NCI-H748 (cell line): ENCODE measurements around the gene ACTL10.
A peak's percentile ranks its signal among the peaks of the same experiment; 100 is the strongest.
"Not testable (repeated sequence)": the region's sequence is repeated elsewhere in the genome, so short reads cannot be mapped to it uniquely, and the experiment has no call there.

Experiments
- DNase-seq: peaks from one replicate; lab custom pipeline; 2025; ENCODE audit not compliant: unreplicated experiment; lab: John Stamatoyannopoulos, UW

The ACTL10 gene

DNA sequence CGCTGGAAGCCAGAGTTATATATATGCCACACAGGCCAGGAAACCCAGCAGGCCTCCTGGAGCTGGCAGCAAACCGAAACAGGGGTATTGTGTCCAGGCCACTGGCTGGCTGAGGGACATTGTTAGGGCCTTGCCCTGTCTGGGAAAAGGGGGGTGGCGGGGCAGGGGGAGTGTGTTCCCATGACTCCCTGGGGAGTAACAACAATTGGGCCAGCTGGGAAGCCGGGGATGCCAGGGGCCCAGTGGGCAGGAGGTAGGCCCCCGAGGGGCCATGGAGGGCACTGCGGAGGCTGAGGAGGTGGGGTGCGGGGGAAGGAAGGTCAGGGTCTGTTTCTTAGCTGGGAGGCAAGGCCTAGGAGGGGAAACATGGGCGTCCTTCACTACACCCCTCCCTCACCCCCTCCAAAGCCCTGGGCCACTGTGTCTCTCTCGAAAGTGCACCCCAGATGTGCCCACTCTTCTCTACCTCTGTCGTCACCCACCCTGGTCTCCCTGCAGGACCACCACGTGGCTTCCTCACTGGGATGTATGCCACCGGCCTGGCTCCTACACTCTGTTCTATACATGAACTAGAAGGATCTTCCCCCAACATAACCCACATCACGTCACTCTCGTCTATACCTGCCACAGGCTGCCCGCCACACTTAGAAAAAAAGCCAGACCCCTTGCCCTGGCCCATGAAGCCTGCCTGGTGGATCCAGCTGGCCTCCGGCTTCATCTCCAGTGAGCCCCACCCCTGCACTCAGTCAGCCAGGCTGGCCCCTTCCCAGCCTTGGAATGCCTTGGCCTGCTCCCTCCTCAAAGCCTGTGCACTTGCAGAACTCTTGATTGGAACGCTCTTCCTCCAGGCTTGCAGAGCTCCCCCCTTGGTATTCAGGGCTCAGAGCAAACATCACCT is 27.2 kb downstream of the ACTL10 start:
- DNase-seq: no peak

DNA sequence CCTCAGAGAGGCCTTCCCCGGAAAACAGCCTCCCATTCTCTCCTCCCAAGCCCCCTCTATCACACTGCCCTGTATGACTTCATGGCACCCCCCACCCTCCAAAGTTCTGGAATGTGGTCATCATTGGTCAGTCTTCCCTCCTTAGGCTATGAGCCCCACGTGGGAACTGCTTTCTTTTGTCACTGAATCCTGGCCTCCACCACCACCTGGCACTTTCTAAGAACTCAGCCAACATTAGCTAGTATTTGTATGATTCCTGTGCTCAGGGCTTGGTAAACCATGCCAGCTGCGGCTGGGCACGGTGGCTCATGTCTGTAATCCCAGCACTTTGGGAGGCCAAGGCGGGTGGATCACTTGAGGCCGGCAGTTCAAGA is 27.9 kb downstream of the ACTL10 start:
- no peak for DNase-seq

DNA sequence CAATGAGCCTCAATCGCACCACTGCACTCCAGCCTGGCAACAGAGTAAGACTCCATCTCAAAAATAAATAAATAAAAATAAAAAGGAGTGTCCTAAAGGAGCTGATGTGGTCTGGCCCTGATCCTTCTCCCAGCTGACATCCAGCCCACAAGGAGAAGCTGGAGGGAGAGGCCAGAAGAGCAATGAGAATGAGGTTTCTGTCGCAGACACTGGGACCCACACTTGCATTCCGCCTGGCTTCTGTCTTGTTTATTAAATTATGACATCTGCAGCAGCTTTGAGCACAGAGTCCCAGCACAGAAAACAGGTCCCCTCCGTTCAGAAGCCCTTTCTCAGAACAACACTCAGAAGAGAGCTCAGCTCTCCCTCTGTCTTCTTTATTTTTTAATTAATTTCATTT is 29.7 kb downstream of the ACTL10 start:
- DNase-seq: no peak

DNA sequence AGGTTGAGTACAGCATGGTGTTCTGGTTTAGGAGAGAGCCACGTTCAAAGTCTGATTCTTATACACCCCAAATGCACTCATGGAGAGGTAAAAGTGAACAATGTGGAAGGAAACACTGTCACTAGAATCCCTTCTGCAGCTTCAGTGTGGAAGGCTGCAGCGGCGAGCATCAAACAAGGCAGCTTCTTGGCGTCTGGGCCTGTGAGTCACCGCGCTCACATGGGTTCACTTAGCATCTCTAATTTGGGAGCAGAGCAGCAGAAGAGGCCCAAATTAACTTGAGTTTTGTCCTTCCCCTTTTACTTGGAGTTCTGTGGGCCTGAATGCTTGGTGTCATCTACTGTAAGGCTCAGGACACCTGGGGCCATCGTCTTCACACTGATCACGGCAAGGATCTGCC is 30.4 kb downstream of the ACTL10 start:
- no peak for DNase-seq

DNA sequence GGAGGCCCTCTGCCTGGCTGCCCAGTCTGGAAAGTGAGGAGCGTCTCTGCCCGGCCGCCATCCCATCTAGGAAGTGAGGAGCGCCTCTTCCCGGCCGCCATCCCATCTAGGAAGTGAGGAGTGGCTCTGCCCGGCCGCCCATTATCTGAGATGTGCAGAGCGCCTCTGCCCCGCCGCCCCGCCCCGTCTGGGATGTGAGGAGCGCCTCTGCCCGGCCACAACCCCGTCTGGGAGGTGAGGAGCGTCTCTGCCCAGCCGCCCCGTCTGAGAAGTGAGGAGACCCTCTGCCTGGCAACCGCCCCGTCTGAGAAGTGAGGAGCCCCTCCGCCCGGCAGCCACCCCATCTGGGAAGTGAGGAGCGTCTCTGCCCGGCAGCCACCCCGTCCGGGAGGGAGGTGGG is 32.2 kb downstream of the ACTL10 start:
- DNase-seq: not testable (repeated sequence)

DNA sequence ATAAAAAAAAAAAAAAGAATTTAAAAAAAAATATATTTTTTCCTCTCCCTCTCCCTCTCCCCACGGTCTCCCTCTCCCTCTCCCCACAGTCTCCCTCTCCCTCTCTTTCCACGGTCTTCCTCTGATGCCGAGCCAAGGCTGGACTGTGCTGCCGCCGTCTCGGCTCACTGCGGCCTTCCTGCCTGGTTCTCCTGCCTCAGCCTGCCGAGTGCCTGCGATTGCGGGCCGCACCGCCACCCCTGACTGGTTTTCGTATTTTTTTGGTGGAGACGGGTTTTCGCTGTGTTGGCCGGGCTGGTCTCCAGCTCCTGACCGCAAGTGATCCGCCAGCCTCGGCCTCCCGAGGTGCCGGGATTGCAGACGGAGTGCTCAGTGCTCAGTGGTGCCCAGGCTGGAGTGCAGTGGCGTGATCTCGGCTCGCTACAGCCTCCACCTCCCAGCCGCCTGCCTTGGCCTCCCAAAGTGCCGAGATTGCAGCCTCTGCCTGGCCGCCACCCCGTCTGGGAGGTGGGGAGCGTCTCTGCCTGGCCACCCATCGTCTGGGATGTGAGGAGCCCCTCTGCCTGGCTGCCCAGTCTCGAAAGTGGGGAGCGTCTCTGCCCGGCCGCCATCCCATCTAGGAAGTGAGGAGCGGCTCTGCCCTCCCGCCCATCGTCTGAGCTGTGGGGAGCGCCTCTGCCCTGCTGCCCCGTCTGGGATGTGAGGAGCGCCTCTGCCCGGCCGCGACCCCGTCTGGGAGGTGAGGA is 34.1 kb downstream of the ACTL10 start:
- not testable (repeated sequence) for DNase-seq

DNA sequence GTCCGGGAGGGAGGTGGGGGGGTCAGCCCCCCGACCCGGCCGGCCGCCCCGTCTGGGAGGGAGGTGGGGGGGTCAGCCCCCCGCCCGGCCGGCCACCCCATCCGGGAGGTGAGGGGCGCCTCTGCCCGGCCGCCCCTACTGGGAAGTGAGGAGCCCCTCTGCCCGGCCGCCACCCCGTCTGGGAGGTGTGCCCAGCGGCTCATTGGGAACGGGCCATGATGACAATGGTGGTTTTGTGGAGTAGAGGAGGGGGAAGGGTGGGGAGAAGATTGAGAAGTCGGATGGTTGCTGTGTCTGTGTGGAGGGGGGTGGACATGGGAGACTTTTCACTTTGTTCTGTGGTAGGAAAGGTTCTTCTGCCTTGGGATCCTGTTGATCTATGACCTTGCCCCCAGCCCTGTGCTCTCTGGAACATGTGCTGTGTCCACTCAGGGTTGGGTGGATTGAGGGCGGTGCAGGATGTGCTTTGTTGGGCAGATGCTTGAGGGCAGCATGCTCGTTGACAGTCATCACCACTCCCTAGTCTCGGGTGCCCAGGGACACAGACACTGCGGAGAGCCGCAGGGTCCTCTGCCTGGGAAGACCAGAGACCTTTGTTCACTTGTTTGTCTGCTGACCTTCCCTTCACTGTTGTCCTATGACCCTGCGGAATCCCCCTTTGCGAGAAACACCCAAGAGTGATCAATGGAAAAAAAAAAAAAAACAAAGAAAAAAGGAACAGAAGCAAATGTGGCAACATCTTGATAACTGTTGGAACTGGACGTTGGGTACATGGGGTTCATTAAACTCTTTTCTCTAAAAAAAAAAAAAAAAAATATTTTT is 35.1 kb downstream of the ACTL10 start:
- no peak for DNase-seq

DNA sequence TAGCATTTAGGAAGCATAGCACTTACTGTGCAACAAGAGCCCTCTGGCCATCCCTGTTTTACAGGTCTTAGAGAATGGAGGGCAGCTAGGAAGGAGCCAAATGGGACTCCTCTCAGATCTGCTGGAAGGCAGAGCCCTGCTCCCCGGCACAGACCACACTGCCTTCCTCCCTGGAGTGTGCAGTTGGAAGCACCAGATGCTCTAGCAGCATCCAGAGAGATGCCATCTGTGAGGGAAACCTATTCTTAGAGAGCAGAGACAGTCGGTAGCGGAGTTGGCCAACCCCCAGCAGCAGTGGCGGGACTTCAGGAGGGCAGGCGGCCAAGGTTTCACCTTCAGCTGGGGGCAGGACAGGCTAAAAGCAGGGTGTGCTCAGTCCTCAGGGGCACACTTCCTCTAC is 36.1 kb downstream of the ACTL10 start:
- DNase-seq: no peak

DNA sequence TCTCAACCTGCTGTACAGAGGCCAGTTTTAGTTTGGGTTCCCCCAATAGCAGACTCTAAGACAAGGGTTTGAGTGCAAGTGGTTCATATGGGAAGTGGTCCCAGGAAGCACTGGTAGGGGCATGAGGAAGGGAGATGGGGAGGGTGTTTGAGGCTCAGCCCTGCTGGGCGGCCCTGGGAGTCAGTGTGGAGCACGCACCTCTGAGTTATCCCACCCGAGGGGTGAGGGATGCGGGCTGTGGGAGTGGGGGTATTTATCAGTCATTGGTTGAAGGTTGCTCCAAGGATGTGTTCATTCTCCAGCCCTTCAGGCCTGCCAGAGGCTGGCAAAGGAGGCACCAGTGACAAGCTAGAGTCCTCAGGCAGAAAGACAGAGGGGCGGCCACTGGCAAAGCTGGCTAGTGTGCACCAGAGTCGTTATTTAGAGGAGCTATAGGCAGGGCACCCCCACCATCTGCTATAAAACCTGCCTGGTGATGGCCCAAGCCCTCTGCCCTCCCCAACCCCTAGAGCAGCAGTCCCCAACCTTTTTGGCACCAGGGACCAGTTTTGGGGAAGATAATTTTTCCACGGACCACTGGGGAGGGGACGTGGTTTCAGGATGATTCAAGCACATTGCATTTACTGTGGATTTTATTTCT is 36.9 kb downstream of the ACTL10 start:
- DNase-seq: no peak

DNA sequence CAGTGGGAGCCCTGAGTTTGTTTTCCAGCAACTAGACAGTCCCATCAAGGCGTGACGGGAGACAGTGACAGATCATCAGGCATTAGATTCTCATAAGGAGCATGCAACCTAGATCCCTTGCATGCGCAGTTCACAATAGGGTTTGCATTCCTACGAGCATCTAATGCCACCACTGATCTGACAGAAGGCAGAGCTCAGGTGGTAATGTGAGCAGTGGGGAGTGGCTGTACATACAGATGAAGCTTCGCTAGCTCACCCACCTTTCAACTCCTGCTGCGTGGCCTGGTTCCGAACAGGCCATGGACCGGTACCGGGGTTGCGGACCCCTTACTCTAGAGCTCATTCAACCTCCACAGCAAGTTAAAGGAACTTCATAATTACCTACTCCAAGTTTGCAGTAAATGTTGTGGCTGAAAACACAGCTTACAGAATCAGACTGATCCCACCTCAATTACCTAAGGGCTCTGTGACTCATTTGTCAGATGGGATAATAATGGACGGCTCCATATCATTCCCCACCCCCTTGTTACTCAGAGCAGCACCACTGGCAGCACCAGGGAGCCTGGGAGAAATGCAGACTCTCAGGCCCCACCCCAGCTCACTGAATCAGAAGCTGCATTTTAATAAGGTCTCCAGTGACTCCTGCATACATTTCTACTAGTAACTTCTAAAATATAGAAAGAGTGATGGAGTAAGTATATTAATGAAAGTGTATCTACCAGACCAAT is 37.6 kb downstream of the ACTL10 start:
- no peak for DNase-seq

DNA sequence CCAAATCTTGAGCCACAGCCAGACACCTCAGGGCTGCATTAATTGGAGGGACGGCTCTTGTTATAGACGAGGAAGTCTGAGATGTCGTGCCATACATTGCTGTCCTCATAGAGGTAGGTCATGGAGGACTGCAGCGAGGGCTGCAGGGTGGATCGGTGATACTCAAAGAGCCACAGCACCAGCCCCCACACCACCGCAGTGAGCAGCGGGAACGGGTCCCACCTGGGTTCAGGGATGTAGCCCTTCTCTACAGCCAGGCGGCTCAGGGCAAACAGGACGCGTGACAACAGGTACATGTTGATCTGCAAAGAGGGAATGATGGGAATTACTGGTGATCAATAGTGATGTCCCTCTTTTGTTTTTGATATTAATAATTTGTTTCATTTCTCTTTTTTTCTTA is 40.9 kb downstream of the ACTL10 start:
- no peak for DNase-seq

DNA sequence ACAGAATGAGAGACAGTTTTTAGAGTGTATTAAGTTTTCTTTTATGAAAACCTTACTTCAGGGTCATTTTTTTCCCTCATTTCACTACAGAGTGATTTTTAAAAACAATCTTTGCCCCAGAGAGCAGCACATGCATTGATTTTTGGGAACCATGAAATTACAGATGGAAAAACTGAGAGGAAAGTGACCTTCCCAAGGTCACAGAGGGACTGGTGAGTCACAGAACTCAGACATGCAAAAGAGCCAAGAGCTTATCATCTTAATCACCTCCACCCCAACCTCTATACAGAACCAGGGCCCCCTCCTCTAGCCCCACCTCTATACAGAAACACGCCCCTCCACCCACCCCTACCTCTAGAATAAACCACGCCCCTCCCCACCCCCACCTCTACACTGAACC is 42.7 kb downstream of the ACTL10 start:
- no peak for DNase-seq

DNA sequence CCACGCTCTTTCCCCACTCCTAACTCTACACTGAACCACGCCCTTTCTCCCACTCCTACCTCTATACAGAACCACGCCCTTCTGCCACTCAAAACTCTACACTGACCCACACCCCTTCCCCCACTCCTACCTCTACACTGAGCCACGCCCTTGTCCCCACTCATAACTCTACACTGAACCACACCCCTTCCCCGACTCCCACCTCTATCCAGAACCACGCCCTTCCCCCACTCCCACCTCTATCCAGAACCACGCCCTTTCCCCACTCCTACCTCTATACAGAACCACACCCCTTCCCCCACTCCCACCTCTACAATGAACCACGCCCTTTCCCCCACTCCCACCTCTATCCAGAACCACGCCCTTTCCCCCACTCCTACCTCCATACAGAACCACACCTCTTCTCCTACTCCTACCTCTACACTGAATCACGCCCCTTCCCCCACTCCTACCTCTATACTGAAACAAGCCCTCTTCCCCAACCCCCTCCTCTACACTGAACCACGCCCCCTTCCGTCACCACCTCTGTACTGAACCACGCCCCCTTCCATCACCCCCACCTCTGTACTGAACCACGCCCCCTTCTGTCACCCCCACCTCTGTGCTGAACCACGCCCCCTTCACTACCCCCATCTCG is 43.3 kb downstream of the ACTL10 start:
- DNase-seq: peak; percentile 63

DNA sequence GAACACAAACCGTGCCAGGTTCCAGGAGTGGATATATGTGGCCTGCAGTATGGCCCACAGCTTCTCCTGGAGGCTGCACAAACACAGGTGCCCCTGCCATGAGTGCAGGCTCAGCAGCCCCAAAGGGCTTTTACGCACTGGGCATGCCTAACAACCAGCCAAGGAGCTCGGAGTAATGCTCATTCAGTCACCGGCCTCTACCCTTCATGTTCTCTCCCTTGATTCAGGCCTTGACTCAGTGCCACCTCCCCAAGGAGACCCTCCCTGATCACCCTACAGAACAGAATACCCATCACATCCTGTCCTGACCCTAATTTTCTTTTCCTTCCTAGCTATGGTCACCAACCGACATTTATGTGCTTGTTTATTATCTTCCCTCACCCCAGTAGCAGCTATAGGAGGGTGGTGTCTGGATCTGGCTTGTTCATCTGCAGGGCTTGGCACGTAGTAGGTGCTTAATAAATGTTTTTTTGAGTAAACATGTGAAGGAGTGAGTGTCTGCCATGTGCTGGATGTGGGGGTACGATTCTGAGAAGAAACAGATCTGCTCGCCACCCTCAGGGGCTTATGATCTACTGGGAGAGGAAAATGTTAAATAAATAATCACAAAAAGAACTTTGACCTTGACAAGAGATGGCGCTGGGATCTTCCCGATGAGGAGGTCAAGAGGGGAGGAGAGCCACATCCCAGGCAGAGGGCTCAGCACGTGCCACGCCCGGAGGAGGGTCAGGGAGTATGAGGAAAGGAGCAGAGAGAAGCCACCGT is 44.1 kb downstream of the ACTL10 start:
- DNase-seq: no peak

DNA sequence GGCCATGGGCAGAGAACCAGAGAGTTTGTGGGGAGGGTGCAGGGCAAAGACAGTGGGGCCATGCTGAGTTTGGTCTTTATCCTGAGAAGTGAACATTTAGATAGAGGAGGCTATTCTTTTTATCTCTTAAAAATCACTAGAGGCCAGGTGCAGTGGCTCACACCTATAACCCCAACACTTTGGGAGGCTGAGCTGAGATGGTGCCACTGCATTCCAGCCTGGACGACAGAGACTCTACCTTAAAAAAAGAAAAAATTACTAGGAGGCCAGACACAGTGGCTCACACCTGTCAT is 44.6 kb downstream of the ACTL10 start:
- no peak for DNase-seq

DNA sequence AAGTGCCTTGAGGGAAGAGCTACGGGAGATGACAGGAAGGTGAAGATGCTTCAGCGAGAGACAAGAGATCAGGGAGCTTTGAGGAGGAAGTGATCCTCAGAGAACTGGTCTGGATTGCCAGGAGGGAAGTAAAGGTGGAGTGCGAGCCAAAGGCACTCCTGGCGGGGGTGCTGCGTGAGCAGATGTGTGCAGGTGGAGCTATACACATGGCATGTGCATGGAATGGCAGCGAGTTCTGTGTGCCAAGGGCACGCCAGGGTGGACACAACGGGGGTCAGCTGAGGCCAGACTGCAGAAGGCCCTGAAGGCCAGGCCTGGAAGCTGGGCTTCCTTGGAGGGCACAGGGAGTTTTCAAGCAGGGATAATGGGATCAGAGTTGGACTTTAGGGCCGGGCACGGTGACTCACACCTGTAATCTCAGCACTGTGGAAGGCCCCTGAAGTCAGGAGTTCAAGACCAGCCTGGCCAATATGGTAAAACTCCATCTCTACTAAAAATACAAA is 47.2 kb downstream of the ACTL10 start:
- DNase-seq: no peak

DNA sequence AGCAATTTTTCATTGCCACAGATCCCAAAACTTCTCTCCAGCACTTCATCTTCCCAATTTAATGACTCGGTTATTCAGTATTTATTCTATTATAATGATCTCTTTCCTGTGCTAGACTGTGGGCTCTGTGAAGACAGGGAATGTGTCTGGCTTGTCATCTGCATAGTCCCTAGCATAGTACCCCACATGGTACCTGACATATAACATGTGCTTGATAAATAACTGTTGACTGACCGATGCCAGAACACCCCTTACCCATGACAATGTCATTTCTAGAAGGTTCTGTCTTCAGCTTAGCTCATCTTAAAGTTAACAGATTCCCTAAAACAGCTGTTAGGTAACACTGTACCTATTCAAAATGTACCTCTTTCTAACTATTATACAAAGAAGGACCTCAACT is 49.8 kb downstream of the ACTL10 start:
- DNase-seq: no peak
